NCI-H128 (cell line): ENCODE measurements around the gene FRZB.
"Not testable (repeated sequence)": the region's sequence is repeated elsewhere in the genome, so short reads cannot be mapped to it uniquely, and the experiment has no call there.

Experiments used
- DNase-seq: peaks from one replicate; lab custom pipeline; 2025; ENCODE audit not compliant: unreplicated experiment; lab: John Stamatoyannopoulos, UW

The FRZB gene, protein sequence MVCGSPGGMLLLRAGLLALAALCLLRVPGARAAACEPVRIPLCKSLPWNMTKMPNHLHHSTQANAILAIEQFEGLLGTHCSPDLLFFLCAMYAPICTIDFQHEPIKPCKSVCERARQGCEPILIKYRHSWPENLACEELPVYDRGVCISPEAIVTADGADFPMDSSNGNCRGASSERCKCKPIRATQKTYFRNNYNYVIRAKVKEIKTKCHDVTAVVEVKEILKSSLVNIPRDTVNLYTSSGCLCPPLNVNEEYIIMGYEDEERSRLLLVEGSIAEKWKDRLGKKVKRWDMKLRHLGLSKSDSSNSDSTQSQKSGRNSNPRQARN

DNA sequence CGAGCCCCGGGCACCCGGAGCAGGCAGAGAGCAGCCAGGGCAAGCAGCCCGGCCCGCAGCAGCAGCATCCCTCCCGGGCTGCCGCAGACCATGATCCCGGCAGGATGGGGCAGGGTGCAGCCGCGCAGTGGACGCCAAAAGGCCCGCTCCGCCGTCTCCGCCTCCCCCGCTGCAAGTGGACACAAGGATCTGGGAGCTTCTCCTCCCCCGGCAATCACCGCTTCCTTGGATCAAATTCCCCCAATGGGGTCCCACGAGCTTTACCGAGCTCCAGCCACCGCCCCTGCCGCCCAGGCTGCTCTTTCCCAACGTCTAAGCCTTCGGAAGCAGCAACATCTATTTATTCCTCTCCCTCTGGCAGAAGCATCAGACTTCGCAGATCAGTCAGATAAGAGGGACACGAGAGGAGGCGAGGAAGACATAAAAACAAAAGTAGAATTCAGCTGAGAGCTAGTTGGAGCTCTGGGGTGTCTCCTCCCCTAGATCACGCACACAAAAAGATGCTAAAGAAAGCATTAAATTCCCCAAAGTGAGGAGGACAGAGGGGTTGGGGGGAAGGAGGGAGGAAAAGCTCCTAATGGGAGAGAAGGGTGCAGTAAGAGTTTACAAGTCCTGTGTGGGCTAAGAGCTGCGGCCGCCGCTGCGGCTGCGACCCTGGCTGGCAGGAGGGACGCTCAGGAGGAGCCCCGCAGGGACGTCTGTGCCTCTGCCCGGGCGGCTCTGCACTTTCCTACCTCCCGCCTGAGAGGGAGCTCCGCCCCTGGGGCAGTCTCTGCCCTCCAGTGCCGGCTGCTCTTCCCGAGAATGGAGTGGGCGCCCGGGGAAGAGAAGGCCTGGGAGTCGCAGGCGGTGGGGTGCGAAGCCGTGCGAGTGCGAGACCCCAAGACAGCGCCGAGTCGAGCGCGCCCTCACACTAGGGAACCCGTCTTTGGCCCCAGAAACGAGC, at the start of gene FRZB:
Gene FRZB (minus strand): TSS at position 177 of the 946 bp plus-strand sequence. CDS start 85 bp downstream, at position 92.
- no peak for DNase-seq

DNA sequence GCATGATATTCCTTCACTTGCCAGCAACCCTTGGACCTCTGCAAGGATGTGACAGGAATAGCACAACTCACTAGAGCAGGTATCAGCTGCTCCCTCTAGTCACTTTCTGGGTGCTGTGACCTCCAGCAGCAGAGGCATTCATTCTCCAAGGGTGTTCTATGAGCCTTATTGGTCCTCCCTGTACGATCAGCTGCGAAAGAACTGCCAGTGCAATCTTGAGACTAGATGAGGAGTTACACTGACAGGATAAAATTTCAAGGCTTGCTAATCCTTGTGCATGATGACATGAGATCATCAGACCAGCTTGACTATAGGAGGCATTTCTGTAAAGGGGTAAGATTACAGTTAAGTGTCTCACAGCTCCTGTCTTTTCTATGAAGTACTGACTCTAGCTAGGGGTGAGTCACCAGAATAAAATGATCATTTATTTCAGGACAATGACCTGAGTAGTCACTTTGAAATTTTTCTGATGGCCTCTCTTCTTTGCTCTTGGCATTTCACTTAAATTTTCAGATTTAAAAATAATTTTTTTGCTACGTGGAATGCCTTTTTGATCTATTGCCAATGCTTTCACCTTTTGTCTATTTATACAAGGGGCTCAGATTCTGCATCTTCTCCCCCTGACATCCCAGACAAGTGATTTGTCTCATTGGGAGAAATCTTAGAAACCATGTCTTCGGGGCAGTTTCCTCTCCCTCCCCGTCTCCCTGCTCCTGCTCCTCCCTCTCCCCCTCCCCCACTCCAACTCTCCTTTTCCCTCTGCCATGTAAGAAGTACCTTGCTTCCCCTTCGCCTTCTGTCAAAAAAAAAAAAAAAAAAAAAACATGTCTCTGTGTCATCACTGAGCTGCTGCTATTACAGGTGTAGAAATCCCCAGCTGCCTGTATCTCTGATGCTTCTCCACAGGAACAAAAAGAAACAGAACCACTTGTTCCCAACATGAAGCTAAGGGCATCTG, 49.2 kb upstream of the FRZB start:
- no peak for DNase-seq

DNA sequence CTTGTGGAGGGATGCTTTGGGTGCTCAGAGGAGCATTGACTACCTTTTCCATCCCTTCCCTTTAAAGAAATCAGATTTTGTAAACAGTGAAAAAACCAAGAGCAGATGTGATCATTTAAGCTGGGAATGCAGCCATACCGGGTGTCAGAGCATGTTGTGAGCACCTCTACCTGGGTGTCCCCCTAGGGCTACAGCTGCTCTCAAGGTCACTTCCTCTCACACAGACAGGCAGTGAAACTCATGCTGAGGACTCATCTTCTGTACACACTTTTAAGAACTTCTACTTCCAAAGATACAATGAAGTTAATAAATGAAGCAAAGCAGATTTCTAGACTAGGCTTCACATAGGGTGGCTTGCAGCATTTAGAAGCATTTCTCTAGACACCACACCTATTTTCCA, 48.4 kb upstream of the FRZB start:
- DNase-seq: no peak

DNA sequence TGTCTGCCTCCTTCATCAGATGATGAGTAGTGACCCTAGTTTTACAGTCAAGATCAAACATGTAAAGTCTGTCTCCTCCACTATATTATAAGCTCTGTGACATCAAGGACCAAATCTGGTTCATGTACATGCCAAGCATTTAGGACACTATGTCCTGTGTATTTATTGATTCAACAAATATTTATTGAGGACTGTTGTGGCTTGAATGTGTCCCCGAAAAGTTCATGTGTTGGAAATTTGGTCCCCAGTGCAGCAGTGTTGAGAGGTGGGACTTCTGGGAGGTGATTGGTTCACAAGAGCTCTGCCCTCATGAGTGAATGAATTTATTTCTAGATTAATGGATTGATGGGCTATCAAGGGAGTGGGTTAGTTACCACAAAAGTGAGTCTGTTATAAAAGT, 46.6 kb upstream of the FRZB start:
- DNase-seq: no peak

DNA sequence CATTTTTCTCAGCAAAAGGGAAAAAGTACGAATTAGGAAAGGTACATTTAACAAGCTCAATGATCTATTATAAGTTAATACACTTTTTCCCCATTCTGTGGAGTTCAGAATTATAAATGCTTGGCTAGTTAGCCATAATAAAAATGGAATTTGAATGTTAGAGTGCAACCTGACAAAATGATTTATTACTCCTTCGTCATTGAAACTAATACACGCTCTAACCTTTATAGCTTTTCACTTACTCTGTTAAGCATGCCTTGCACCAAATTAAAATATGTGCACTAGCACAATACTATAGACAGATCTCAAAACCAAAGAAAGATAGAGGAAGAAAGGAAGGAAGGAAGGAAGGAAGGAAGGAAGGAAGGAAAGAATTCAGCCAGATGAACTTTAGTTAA, 46.1 kb upstream of the FRZB start:
- DNase-seq: no peak

DNA sequence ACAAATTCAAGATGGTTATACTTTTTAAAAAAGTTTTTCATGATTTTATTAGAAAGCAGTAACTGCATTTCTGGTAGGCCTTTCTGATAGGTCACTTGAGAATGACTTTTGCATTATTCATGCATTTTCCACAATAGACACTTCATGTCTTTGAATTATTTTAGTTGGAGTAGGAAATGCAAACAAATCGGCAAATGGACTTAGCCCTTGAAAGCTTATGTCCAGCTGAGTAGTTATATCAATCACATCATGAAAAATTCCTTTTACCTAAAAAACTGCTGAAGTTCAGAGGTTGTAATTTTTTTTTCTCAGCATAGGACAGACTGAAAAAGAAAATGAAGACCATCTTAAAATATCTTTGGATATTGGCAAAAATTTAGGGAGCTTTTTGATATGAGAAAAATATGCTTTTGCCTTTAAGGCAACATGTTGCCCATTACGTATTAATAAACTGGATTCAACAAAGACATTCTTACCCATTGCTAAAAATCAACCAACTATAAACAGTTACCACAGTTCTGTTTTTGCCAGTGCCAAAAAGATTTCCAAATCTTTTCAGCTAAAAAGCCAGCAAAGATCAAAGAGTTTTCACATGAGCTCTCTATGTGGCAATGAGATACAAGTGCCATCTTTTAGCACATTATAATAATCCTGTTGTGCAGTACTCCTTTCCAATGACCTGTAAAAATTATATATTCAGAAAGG, 45.5 kb upstream of the FRZB start:
- DNase-seq: no peak

DNA sequence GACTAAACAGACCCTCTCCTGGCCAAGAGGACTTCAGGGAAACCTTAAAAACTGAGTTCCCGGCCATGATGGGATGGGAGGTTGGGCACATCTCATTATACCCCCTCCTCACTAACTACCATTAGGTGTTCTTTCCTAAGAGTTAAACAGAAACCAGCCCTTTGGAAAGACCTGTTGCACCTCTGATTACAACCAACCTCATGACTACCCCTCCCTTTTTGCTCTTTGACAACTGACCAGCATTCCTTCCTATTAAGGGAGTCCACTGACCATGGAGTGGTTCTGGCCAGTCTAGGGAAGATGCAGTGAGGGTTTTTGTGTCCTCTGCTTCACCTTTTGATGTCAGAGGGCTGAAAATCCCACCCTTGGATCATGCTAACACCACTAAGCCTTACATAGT, 44.5 kb upstream of the FRZB start:
- no peak for DNase-seq

DNA sequence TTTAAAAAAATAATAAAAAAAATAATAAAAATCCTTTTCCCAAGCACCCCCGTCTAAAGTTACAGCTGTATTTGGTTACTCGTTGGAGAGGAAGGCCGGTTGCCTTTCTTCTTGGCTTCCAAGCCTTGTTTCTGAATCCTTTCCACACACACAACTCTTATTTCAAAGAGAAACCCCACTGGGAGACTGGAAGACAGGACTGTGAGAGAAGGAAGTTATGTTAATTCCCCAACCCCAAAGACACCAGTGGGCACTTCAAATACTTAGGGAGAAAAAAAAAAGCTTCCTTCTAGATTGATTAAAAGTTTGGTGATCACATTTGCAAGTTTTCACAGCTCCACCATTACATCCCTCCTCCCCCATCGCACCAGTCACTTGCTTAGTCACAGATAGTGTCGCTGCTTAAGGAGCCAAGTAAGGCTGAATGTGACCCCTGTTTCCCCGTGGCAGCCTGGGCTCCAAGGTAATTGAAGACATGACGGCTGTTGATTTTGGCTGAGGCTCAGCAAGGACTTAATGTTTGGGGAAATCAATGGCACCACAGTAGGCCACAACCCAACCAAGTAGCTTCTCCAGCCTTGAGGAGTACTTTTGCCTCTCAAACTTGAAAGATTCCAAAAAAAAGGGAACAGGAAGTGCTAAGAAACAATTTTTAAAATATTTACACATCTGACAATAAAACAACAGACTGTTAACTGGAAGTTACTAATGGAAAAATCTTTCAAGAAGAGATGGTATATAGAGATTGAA, 40.8 kb upstream of the FRZB start:
- DNase-seq: no peak

DNA sequence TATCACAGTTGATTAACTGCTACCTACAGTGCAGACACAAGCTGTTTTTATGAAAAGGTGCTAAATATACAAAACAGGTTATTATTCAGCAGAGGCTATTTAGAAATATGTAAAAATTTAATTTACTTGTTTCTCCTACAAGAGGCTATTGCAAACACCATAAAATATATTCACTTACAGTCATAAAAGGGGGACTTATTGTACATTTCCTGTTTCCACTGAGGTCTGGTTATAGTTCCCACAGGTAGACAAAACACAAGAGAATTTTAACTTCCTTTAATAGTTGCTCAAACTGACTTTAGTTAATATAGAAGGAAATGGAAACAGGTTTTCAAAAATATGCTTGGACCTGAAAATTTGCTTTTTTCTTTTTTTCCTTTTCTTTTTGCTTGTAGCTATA, 40.0 kb upstream of the FRZB start:
- no peak for DNase-seq

DNA sequence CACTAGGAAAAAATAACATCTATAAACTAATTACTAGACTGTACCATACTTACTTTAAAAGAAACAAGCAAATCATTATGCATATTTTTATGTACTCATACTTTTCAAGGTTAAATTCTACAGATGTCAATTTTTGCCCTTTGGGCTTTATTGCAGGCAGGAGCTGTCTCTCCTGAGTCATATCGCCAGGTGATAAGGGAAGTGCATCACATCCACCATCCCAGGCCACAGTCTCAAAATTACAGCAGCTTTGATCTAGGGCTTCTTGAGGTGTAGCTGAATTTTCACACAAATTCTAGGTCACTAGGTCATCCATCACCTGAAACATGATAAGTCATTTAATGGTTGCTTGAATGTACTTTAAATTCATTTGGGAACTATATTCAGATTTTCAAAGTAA, 38.4 kb upstream of the FRZB start:
- no peak for DNase-seq

DNA sequence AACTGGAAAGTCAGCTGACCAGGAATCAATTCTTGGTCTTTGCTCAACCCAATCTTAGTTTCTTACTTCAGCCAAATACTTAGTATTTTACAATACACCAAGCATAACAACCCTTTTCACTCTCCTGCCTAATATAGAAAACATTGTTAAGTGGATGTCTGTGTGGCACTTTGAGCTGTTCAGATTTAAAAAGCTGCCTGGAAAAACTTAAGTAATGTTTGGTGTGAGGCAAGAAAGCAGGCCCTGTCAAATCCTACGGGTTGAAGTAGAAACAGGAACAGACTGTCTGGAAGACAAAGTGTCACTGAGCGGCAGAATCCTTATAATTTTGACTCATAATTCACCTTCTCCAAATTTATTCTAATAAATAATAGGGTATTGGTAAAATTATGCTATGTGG, 37.1 kb upstream of the FRZB start:
- no peak for DNase-seq

DNA sequence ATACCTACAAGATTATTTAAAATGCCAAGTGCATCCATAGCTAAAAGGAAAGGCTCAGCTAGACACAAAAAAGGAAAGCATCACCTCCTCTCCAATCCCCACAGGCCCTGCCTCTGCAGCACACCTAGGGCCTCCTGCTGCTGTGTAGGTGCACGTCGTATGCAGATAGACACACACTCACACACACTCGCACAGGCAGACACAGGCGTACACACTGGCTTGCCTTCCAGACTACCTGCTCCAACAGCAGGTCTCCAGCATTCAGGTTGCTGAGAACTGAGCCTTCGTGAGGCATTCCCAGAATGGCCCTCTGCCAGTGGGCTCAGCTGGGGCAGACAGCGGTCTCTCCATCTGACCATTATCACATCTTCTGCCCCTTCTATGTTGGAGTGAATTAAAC, 35.3 kb upstream of the FRZB start:
- DNase-seq: no peak

DNA sequence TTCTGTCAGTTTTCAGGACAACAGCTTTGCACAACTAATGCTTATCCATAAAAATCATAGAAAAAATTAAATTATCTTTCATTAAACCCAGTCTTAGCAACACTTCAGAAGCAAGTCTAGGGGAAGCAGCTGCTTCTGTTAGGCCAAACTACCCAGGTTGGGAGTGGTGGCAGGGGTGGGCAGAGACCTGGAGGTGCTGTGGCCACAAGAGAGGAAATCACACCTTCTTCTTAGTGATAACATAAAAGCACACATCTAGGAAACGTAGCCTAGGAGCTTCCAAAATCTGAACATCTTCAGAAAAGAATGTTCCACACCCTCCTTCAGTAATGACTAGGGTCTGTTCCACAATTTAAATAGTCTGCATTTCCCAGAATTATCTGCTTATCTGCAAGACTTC, 32.3 kb upstream of the FRZB start:
- no peak for DNase-seq

DNA sequence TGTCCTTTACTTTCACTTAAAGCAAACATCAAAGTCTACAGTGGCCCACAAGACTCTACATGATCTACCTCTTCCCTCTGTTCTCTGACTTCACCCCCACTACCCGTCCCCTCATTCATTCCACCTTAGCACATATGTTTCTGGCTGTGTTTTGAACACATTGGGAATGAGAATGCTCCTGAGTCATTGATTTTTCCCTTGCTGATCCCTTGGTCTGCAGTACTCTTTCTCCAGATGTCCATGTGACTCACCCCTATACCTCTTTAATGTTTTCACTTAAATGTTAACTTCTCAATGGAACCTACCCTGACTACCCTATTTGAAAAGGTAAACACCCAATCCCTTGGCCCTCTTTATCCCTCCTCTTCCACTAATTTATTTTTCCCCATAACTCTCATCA, 30.7 kb upstream of the FRZB start:
- no peak for DNase-seq

DNA sequence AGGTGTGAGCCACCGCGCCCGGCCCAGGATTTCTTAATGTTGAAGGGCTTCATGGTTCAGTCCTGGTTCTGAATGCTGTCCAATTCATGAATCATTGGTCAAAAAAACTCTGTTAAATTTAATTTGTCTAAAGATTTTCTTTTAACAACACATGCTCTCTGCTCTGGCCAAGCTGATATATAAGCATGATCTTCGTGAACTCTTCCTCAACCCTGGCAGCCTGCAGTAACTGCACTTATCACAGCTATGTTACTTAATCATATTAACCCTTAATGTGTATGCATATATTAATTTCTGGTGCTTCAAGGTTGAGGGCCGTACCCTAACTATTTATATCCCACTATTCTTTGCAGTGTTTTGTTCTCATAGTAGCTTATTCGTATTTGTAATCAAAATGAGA, 29.4 kb upstream of the FRZB start:
- DNase-seq: no peak

DNA sequence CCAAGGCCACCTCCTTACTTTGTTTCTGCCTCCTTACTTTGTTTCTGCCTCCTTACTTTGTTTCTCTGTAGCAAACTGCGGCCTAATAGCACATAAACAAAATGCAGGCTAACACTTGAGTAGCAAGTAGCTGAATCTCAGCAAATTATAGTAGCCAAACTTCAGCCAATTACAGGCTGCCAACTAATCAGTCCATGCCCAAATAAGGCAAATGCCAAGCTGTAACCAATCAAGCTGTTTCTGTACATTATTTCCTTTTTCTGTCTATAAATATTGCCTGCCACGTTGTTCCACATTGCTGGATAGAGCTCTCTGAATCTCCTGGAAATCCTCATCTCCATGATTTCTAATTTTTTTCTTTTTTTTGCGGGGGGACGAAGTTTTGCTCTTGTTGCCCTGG, 28.7 kb upstream of the FRZB start:
- DNase-seq: no peak

DNA sequence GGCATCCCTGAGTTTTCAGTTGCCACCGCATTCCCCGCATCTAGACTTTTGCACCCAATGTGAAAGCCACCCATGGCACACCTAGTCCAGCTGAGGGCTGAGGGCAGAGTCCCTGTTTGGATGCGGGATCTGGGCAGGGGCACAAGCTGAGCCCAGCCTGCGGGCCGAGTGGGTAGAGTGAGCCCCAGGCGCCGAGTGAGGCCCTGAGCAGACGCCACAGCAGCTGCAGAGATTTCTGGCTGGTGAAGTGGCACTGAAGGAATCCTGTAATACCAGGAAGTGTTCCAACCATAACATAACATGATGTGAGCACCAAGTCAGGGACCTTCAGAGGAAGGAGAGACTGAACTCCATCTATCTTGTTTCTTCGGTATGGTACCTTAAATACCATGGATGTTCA, 27.7 kb upstream of the FRZB start:
- DNase-seq: no peak

DNA sequence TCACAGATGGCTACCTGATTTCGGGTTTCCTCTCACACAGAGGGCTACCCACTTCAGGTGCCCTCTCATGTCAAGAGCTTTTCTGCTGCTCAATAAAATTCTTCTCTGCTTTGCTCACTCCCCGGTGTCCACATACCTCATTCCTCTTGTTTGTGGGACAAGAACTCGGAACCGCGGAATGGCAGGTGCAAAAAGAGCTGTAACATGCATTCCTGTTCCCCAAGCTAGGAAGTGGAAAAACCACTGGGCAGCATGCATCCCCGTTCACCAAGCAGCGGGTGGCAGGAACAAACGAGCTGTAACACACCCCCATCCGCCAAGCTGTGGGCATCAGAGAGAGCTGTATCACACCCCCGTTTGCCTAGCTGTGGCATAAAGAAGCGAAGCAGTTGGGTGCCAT, 27.2 kb upstream of the FRZB start:
- no peak for DNase-seq

DNA sequence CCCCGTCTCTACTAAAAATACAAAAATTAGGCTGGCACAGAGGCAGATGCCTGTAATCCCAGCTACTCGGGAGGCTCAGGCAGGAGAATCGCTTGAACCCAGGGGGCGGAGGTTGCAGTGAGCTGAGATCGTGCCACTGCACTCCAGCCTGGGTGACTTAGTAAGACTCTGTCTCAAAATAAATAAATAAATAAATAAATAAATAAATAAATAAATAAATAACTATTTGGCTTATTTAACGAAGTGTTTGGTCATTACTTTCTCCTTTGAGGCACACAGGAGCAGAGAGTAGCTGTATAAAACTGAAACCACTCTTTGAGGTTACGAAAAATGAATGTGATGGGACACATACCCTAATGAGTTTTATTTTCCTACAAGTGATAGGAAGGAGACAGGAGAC, 26.6 kb upstream of the FRZB start:
- DNase-seq: not testable (repeated sequence)

DNA sequence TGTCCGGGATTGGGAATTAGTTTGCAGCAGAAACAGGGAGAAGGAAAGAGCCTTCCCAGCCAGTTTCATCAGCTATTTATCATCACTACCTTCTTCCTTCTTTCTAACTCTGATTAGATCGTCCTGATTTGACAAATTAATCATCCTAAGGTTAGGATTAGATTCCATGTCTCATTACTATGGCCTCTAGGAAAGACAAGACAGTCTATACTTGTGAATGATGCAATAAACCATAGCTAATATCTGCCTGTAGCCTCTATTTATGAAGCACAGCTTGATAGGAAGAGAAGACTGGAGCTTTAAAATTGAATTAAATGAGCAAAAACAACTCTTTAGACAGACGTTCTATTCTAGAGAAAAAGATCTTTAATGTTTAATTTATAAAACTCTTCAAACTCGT, 25.2 kb upstream of the FRZB start:
- DNase-seq: no peak
